GM12872 (cell line): Measurements from ENCODE around the gene SOX6.

ENCODE experiments used
- TF ChIP-seq, protein P1 (sequence below): IDR thresholded peaks from 3 replicates; pipeline ENCODE4 v1.5.1; 2011; ENCODE audit warnings: low read depth, mild to moderate bottlenecking, low read length, moderate library complexity; ENCODE audit not compliant: insufficient read depth

SOX6 gene

DNA sequence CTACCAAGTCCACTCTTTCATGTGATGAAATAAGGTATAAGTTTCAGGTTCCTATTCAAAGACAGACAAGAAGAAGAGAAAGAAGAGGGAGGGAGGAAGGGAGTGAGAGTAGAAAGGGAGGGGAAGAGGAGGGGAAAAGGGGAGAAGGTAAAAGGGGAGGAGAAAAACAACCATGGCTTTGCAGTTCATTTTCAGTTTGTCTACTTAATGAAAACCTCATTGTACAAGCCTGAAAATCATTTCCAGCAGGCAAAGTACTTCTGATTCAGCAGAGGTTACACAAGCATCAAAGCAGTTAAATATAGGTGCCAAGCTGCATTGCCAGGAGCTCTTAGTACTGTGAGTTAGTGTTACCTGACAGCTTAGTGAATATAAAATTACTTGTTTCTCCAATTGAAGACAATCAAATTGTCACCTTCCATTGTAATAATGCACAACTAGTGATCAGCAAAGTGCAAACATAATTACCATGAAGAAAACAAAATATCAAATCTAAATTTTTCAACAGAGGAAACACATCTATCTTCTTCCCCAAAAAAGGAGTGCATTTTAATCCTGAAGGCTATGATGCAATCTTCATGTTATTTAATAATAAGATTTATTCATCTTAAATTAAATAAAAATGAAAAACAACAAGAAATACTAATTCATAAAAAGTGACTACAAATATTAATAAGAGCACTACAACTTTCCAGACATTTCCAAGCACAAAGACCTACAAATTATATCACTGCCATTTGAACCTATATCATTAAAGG lies 8.2 kb downstream of the SOX6 start:
- TF ChIP-seq, protein P1, sequence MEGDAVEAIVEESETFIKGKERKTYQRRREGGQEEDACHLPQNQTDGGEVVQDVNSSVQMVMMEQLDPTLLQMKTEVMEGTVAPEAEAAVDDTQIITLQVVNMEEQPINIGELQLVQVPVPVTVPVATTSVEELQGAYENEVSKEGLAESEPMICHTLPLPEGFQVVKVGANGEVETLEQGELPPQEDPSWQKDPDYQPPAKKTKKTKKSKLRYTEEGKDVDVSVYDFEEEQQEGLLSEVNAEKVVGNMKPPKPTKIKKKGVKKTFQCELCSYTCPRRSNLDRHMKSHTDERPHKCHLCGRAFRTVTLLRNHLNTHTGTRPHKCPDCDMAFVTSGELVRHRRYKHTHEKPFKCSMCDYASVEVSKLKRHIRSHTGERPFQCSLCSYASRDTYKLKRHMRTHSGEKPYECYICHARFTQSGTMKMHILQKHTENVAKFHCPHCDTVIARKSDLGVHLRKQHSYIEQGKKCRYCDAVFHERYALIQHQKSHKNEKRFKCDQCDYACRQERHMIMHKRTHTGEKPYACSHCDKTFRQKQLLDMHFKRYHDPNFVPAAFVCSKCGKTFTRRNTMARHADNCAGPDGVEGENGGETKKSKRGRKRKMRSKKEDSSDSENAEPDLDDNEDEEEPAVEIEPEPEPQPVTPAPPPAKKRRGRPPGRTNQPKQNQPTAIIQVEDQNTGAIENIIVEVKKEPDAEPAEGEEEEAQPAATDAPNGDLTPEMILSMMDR = no peak

DNA sequence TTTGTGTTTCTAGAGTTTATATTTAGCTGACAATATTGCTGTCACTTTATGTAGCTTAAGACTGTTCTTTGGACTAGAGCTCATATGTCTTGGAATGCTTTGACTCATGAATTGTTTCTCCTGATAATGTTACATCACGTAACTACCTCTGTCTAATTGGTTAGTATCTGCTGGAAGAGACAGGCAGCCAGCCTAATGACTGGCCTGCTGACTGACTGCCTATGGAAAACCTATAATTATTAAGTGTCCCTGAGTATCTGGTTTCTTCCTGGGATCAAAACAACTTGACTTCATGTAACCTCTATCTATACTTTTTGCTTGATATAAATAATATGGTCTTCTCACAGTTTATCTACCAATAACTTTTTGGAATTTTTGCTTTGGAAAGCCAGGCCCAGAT lies 9.4 kb downstream of the SOX6 start:
- TF ChIP-seq, protein P1 = no peak

DNA sequence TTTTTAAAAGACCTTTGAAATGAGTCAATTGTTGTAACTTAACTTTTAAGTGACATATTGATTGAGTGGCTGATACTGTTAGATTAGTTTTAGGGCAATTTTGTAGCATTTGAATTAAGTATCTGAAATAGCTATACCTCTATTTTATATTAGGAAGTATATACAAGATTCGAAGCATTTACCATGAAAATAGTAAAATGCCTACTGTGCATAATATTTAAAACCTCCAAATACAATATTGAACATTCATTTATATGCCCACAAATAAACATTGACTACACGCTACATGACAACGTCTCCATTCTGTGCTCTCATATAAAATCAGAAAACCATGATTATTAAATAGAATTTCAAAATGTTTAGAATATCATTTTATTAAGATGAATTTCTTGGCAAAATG lies 14.5 kb downstream of the SOX6 start:
- TF ChIP-seq, protein P1 = no peak

DNA sequence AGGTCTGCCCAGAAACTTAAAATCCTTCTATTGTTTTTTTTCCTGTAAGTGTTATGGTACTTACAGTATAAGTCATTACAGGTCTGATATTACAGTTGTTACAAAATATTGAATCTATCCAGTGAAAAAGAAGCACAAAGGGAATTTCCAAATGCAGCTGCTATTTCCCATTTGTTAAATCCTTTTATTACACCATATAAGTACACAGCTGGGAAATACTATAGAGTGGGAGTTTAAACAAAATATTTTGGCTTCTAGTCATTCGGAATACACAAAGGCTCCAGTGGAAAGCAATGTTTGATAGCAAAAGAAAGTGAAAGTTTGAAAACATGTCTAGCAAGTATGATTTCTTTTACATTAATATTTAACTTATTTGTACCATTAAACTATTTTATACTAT lies 18.0 kb downstream of the SOX6 start:
- TF ChIP-seq, protein P1 = no peak

DNA sequence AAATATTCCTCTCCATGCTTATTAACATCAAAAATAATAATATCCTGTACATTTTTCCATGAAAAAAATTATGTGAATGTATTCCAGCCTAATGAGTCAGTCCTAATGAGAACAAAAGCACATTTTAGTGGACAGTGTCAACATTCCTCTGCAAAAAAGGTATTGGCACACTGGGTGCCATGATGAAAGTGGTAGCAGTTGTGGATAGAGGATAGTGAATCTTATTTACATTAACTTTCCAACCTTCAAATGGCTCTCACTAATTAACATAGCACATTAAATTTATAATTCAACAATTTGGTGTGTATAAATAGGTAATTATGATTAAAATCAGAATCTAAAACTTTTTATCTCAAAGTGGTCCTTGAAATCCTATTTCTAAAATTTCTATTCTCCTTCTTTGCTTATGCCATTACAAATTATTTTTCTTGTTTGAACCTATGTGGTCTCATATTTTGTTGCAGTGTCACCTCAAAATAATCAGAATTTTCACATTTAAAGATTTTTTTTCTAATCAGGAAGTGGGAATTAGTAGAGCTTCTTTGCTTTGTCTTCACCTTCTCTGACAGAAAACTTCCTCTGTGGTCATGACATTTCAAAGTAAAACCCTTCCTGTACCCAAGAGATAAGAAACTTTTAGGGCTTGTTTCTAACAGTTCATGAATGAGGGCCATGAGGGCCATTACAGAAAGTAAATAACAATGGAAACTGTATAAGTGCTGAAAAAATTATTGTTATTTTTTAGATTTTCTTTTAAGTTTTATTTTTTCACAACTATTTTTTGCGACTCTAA lies 18.7 kb downstream of the SOX6 start:
- TF ChIP-seq, protein P1 = no peak

DNA sequence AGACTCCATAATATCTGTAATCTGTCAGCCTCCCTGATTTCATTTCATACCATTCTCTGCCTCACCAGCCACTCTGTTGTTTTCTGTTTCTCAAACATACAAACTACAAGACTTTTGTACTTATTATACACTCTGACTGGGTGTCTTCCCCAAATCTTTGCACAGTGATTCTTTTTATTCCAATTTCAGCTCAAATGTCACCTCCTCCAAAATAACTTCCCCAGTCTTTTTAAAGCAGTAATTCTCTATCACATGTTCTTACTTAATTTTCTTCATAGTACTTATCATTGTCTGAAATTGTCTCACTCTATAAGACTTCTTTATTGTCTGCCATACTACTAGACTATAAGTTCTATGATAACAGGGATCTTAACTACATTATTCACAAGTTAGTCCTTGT lies 19.6 kb downstream of the SOX6 start:
- TF ChIP-seq, protein P1 = no peak

DNA sequence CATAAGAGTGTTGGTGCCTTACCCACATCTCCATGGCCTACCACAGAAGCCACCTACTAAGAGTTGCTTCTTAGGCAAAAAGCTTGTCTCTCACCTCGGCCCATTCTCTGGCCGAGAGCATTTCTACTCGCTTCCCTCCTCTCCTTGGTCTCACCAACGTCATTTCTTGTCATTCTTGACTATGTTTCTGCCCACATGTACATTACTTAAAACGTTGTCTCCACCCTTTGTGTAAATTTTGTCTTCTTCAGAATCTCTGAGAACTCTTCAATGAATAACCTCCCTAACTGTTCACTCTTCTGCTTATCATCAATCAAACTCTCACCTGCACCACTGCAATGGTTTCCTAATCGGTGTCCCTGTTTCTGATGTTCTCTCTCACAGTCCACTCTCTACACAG lies 20.1 kb downstream of the SOX6 start:
- TF ChIP-seq, protein P1 = no peak
